ENCODE measurements around the gene SAT2.
A peak's percentile ranks its signal among the peaks of the same experiment; 100 is the strongest.

SAT2 gene

GRCh38 chr17:7627250-7628121 lies at the start of gene SAT2:
Gene SAT2 (minus strand): TSS chr17:7627821. CDS start chr17:7627635, 186 bp downstream.
- Histone ChIP-seq H2AFZ (ENCODE audit: low read depth, low read length) (peak within 1 kb of the TSS; percentile 83), H3K9me3 (ENCODE audit: low read length) (no peaks in the 10 kb centered on the region), H3K27me3 (ENCODE audit: insufficient read depth, low read length) (no peaks in the 10 kb centered on the region), H3K4me1 (ENCODE audit: insufficient read depth, low read length) (peaks cover 17% of the 10 kb centered on the region), H3K4me3 (ENCODE audit: low read length) (peak within 1 kb of the TSS; percentile 86), H3K36me3 (ENCODE audit: insufficient read depth, low read length) (peaks cover 8% of the 10 kb centered on the region)

DNA sequence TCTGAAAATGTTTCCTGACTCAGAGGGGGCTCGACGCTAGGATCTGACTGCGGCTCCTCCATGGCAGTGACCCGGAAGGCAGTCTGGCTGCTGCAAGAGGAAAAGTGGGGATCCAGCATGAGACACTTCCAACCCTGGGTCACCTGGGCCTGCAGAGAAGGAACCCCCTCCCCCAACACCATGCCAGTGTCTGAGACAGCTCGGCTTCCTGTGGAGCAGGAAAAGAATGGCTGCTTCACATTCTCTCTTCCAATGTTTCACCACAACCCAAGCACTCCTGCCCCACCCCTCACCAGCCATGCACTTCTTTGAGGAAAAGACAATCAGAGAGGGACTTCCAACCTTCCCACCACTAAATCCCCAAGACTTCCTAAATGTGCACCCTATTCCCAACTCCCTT lies 48.9 kb upstream of the SAT2 start:
- no peaks in the 10 kb centered on the region for H3K4me1 ChIP-seq (ENCODE audit: insufficient read depth, low read length)
- H3K9me3 ChIP-seq (ENCODE audit: low read length): peaks cover 17% of the 10 kb centered on the region
- H3K4me3 ChIP-seq (ENCODE audit: low read length): no peak overlapping the region
- H3K27me3 ChIP-seq (ENCODE audit: insufficient read depth, low read length): no peaks in the 10 kb centered on the region
- no peak overlapping the region for H2AFZ ChIP-seq (ENCODE audit: low read depth, low read length)
- peaks cover 54% of the 10 kb centered on the region for H3K36me3 ChIP-seq (ENCODE audit: insufficient read depth, low read length)

GRCh38 chr17:7674934-7675333 lies 47.3 kb upstream of the SAT2 start:
- Histone ChIP-seq H2AFZ (ENCODE audit: low read depth, low read length) (no peak overlapping the region), H3K4me1 (ENCODE audit: insufficient read depth, low read length) (no peaks in the 10 kb centered on the region), H3K36me3 (ENCODE audit: insufficient read depth, low read length) (peaks cover 67% of the 10 kb centered on the region), H3K9me3 (ENCODE audit: low read length) (peaks cover 17% of the 10 kb centered on the region), H3K27me3 (ENCODE audit: insufficient read depth, low read length) (no peaks in the 10 kb centered on the region), H3K4me3 (ENCODE audit: low read length) (no peak overlapping the region)

GRCh38 chr17:7673239-7673638 lies 45.6 kb upstream of the SAT2 start:
- peaks cover 17% of the 10 kb centered on the region for H3K9me3 ChIP-seq (ENCODE audit: low read length)
- no peak overlapping the region for H2AFZ ChIP-seq (ENCODE audit: low read depth, low read length)
- no peaks in the 10 kb centered on the region for H3K4me1 ChIP-seq (ENCODE audit: insufficient read depth, low read length)
- H3K4me3 ChIP-seq (ENCODE audit: low read length): no peak overlapping the region
- peaks cover 80% of the 10 kb centered on the region for H3K36me3 ChIP-seq (ENCODE audit: insufficient read depth, low read length)
- H3K27me3 ChIP-seq (ENCODE audit: insufficient read depth, low read length): no peaks in the 10 kb centered on the region

DNA sequence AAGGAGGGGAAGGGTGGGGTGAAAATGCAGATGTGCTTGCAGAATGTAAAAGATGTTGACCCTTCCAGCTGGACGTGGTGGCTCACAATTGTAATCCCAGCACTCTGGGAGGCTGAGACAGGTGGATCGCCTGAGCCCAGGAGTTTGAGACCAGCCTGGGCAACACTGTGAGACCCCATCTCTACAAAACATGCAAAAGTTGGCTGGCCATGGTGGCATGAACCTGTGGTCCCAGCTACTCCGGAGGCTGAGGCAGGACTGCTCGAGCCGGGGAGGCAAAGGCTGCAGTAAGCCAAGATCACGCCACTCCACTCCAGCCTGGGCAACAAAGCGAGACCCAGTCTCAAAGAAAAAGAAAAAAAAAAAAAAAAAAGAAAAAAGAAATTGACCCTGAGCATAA lies 40.9 kb upstream of the SAT2 start:
- no peaks in the 10 kb centered on the region for H3K27me3 ChIP-seq (ENCODE audit: insufficient read depth, low read length)
- peaks cover 69% of the 10 kb centered on the region for H3K36me3 ChIP-seq (ENCODE audit: insufficient read depth, low read length)

GRCh38 chr17:7667656-7668406 lies 40.2 kb upstream of the SAT2 start:
- H2AFZ ChIP-seq (ENCODE audit: low read depth, low read length): no peak overlapping the region
- H3K27me3 ChIP-seq (ENCODE audit: insufficient read depth, low read length): no peaks in the 10 kb centered on the region
- no peaks in the 10 kb centered on the region for H3K4me1 ChIP-seq (ENCODE audit: insufficient read depth, low read length)
- H3K4me3 ChIP-seq (ENCODE audit: low read length): no peak overlapping the region
- no peaks in the 10 kb centered on the region for H3K9me3 ChIP-seq (ENCODE audit: low read length)
- H3K36me3 ChIP-seq (ENCODE audit: insufficient read depth, low read length): peaks cover 63% of the 10 kb centered on the region

More for the DNA sequence above, 40.9 kb upstream of the SAT2 start:
- Histone ChIP-seq H2AFZ (ENCODE audit: low read depth, low read length) (no peak overlapping the region), H3K4me1 (ENCODE audit: insufficient read depth, low read length) (no peaks in the 10 kb centered on the region), H3K9me3 (ENCODE audit: low read length) (peaks cover 3% of the 10 kb centered on the region), H3K4me3 (ENCODE audit: low read length) (no peak overlapping the region)

- peaks cover 14% of the 10 kb centered on the region for H3K4me1 ChIP-seq (ENCODE audit: insufficient read depth, low read length)
- no peak overlapping the region for H2AFZ ChIP-seq (ENCODE audit: low read depth, low read length)
- H3K4me3 ChIP-seq (ENCODE audit: low read length): no peak overlapping the region
- no peaks in the 10 kb centered on the region for H3K9me3 ChIP-seq (ENCODE audit: low read length)
- no peaks in the 10 kb centered on the region for H3K27me3 ChIP-seq (ENCODE audit: insufficient read depth, low read length)
- H3K36me3 ChIP-seq (ENCODE audit: insufficient read depth, low read length): peaks cover 10% of the 10 kb centered on the region
Measured at GRCh38 chr17:7656958-7657609, 29.5 kb upstream of the SAT2 start.

- no peaks in the 10 kb centered on the region for H3K9me3 ChIP-seq (ENCODE audit: low read length)
- peaks cover 10% of the 10 kb centered on the region for H3K36me3 ChIP-seq (ENCODE audit: insufficient read depth, low read length)
- H2AFZ ChIP-seq (ENCODE audit: low read depth, low read length): no peak overlapping the region
- H3K27me3 ChIP-seq (ENCODE audit: insufficient read depth, low read length): no peaks in the 10 kb centered on the region
- peaks cover 22% of the 10 kb centered on the region for H3K4me1 ChIP-seq (ENCODE audit: insufficient read depth, low read length)
- no peak overlapping the region for H3K4me3 ChIP-seq (ENCODE audit: low read length)
Measured at GRCh38 chr17:7655541-7655840, 27.9 kb upstream of the SAT2 start.

- Histone ChIP-seq H3K9me3 (ENCODE audit: low read length) (no peaks in the 10 kb centered on the region), H3K4me3 (ENCODE audit: low read length) (no peak overlapping the region), H3K36me3 (ENCODE audit: insufficient read depth, low read length) (peaks cover 10% of the 10 kb centered on the region), H3K4me1 (ENCODE audit: insufficient read depth, low read length) (peaks cover 27% of the 10 kb centered on the region), H3K27me3 (ENCODE audit: insufficient read depth, low read length) (no peaks in the 10 kb centered on the region), H2AFZ (ENCODE audit: low read depth, low read length) (no peak overlapping the region)
Measured at GRCh38 chr17:7654832-7655540, 27.4 kb upstream of the SAT2 start.

DNA sequence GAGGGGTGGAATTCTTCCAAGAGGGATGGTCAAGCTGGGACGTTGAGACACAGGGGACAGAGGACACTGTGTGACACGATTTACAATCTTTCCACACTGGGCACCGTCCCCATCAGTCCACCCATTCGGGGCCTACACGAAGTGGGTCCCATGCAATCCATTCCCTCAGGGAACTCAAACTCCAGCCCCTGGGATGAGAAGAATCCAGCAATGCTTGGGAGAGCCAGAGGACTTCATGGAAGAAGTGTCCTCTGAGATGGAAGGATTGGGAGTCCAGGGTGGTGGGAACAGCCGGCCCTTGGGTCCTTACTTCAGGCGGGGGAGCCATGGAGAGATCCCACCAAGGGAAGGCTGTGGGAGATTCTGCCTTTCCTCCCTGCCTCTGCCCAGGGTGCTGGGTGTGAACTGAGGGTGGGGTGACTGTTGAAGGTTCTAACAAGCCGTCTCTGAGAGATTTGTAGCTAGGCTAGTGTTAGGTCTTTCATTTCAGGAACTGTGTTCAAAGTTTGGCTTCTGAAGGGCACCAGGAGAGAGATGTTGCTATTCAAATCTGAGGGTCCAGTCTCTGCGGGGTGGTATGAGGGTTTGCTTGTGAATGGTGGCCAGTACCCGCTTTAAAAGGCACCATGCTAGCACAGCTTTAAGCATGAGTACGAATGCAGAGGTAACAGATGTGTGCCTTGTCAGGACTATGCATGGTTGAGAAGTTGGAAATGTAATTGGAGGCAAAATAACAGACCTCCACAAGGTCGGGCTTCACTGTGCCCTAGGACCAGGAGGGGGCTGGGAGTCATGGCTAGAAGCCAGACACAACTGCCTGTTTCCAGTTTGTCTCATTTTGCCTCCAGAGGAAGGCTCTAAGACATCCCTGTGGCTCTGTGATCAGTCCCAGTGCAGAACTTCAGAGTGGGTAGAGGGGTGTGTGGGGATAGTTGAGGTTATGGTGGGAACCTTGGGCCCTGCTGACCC lies 25.1 kb upstream of the SAT2 start:
- H3K9me3 ChIP-seq (ENCODE audit: low read length): no peaks in the 10 kb centered on the region
- no peak overlapping the region for H2AFZ ChIP-seq (ENCODE audit: low read depth, low read length)
- H3K36me3 ChIP-seq (ENCODE audit: insufficient read depth, low read length): peaks cover 10% of the 10 kb centered on the region
- H3K4me3 ChIP-seq (ENCODE audit: low read length): peak overlapping the region; percentile 51
- peaks cover 27% of the 10 kb centered on the region for H3K4me1 ChIP-seq (ENCODE audit: insufficient read depth, low read length)
- H3K27me3 ChIP-seq (ENCODE audit: insufficient read depth, low read length): no peaks in the 10 kb centered on the region

- Histone ChIP-seq H3K9me3 (ENCODE audit: low read length) (no peaks in the 10 kb centered on the region), H3K4me3 (ENCODE audit: low read length) (peak overlapping the region; percentile 51), H2AFZ (ENCODE audit: low read depth, low read length) (peak overlapping the region; percentile 51), H3K36me3 (ENCODE audit: insufficient read depth, low read length) (peaks cover 10% of the 10 kb centered on the region), H3K4me1 (ENCODE audit: insufficient read depth, low read length) (peaks cover 21% of the 10 kb centered on the region), H3K27me3 (ENCODE audit: insufficient read depth, low read length) (no peaks in the 10 kb centered on the region)
Measured at GRCh38 chr17:7651665-7652387, 24.2 kb upstream of the SAT2 start.

Measured in neuron (in vitro differentiated cells).